GM12891 (cell line): ENCODE results near the gene KDR.

Source experiments
- DNase-seq: peaks from one replicate; pipeline ENCODE4 v3.0.0; 2011; ENCODE audit warnings: low spot score; ENCODE audit not compliant: insufficient read length
- FAIRE-seq: peaks from 2 replicates; lab custom pipeline; 2011; peaks lifted over from hg19 to GRCh38; lab: Jason Lieb, UNC
- PAX5 ChIP-seq: IDR thresholded peaks from 2 replicates; pipeline ENCODE4 v1.6.1; 2011; ENCODE audit warnings: low read length, moderate library complexity, mild to moderate bottlenecking; ENCODE audit not compliant: insufficient read depth, severe bottlenecking
- POLR2A ChIP-seq: IDR thresholded peaks from 2 replicates; pipeline ENCODE4 v1.6.1; 2011; ENCODE audit warnings: low read depth, low read length, control low read depth
- POLR2AphosphoS5 ChIP-seq: IDR thresholded peaks from 2 replicates; pipeline ENCODE4 v1.6.1; 2011; ENCODE audit warnings: low read depth, low read length, control low read depth
- POU2F2 ChIP-seq: IDR thresholded peaks from 2 replicates; pipeline ENCODE4 v1.6.1; 2011; ENCODE audit warnings: low read depth, mild to moderate bottlenecking, control low read depth, low read length, moderate library complexity
- SPI1 ChIP-seq: IDR thresholded peaks from 2 replicates; pipeline ENCODE4 v1.6.1; 2011; ENCODE audit warnings: low read depth, low read length, control low read depth
- TAF1 ChIP-seq: IDR thresholded peaks from 2 replicates; pipeline ENCODE4 v1.6.1; 2011; ENCODE audit warnings: low read depth, low read length, control low read depth

The KDR gene

DNA sequence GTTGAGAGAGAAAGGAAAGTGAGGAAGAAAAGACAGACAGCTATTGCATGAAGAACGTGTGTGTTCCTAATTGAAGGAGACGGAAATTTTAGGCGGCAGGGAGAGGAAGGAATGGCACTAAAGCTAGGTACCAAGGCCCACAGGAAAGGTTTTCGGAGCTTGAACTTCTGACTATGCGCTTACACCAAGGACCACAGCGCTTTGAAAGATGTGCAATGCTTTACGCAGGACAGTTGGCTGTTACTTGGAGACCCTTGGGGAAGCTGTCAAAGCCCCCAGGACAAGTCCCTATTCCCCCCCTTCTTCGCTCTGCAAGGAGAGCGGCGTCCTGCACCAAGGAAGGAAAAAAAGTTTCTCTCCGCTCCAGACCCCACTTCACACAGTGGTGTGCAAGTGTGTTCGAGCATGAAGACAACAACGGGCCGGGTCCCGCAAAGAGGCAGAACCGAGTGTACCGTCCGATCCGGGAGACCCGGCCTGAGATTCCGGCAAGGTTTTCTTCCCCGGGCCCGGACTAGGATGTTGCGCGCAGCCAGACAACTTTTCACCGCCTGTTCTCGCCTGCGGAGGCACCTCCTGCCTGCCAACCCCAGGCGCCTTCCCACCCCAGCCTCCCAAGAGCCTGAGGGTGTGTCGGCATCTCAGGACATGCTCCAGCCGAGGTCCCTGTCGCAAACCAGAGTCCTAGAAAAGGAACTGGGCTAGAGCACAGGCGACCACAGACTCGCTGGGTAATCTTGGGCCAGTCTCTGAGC, 896 bp downstream of the KDR start:
- DNase-seq (no peak), FAIRE-seq (no peak)
- TF ChIP-seq POU2F2 (no peak), TAF1 (no peak), POLR2AphosphoS5 (no peak), POLR2A (no peak), PAX5 (no peak), SPI1 (no peak)

DNA sequence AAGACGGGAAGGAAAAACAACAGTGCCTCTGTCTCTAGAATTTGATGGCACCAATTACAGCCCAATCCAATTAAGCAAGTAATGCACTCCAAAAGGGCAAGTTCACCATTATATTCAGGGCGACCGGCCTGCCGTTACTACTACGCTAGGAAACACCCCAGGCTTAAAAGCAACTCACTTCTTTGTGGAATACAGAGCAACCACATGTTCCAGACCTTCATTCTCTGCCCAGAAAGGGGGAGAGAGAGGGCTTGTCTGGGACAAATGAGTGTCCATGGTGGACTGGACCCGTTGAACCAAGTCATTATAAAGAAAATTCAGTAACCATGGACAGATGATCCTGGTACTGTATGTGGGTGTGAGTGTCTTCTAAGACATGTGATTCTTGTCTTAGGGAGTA, 1.6 kb downstream of the KDR start:
- FAIRE-seq (no peak), DNase-seq (no peak)
- no peak for TF ChIP-seq SPI1
- no peak for TF ChIP-seq POLR2AphosphoS5
- TF ChIP-seq TAF1, result no peak
- no peak for TF ChIP-seq POLR2A
- no peak for TF ChIP-seq POU2F2
- TF ChIP-seq PAX5, result no peak

DNA sequence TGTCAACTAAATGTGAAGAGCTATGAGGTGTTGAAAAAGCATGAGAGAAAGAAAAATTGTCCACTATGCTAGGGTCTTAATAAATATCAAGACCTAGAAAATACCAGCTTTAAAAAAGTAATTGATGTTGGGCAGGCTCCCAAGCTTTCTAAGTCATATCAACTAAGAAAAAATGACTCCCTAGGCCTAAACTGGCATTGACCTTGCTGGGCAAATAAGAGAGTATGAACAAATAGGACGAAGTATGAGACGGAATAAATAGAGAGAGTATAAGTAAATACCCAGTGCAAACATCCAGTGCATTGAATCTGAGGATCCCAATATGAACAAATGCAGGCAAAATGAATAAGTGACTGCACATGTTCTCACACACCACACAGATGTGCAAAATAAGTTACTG, 3.2 kb downstream of the KDR start:
- FAIRE-seq (no peak), DNase-seq (no peak)
- TF ChIP-seq POU2F2 (no peak), PAX5 (no peak), SPI1 (no peak), POLR2A (no peak), POLR2AphosphoS5 (no peak), TAF1 (no peak)

DNA sequence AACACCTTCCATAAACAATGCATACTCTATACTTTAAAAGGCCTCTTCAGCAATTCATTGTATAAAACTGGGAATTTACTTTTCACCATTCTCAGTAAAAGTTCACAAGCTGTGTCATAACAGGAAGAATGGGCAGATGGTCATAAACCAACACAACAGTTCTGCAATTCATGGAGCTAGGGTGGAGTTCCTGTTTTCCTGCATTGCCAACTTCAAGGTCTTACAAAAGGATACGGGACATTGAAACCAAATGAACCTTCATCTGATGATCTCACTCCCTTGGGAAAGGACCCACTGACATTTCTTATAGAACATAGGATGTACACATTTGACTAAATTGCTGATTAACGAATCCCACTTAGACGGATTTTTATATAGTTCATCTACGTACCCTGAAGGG, 4.1 kb downstream of the KDR start:
- no peak for TF ChIP-seq POLR2AphosphoS5
- no peak for TF ChIP-seq POU2F2
- TF ChIP-seq POLR2A, result no peak
- TF ChIP-seq SPI1, result no peak
- no peak for TF ChIP-seq TAF1
- no peak for TF ChIP-seq PAX5
- DNase-seq (no peak), FAIRE-seq (no peak)

DNA sequence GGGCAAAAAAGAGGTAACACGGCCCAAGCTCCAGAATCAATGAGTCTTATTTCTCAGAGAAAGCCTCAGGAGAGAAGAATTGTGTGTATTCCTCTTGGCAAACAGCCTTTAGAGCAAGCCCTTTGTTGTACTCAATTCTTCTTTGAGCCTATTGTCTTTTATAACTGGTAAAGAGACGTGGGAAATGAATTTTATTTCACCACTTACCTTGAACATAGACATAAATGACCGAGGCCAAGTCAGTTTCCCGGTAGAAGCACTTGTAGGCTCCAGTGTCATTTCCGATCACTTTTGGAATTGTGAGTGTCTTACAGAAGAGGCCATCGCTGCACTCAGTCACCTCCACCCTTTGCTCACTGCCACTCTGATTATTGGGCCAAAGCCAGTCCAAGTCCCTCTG, 7.0 kb downstream of the KDR start:
- DNase-seq (no peak), FAIRE-seq (no peak)
- TF ChIP-seq SPI1, result no peak
- no peak for TF ChIP-seq POLR2A
- TF ChIP-seq TAF1, result no peak
- TF ChIP-seq PAX5, result no peak
- no peak for TF ChIP-seq POU2F2
- TF ChIP-seq POLR2AphosphoS5, result no peak

DNA sequence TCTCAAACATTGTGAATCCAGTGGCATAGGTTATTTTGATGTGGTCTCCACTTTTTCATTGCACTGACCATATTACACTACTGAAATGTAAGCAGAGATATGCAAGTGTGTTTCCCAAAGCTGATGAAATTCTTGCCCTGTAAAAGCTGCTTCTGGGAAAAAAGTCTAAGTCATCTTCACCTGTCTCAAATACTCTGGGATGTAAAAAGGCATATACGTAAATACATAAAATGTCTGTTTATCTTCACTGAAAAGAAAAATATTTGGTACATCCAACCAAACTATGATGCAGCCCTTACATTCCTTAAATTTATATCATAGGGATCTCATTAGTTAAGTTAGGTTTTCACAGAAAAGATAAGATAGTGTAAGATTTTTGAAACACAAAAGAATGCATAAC, 7.9 kb downstream of the KDR start:
- DNase-seq (no peak), FAIRE-seq (no peak)
- no peak for TF ChIP-seq PAX5
- TF ChIP-seq SPI1, result no peak
- no peak for TF ChIP-seq POU2F2
- no peak for TF ChIP-seq TAF1
- TF ChIP-seq POLR2A, result no peak
- TF ChIP-seq POLR2AphosphoS5, result no peak

DNA sequence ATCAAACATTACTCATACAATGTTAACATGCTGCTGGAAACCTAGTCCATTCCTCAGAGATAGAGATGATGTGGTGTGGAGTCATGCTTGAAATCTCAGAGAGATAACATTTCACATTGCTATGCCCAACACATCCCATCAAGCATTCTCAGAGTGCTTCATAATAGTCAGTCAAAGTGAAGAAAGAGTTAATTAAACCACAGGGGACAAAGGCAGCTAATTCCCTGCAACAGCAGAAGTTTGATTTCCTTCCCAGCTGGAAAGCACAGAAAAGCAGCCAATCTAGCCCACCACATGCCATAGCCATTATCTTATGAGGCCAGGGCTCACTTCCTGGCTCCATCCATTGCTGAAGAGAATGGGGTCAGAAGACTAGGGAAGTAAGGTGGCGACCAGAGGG, 8.9 kb downstream of the KDR start:
- TF ChIP-seq SPI1, result no peak
- no peak for TF ChIP-seq POU2F2
- TF ChIP-seq POLR2A, result no peak
- no peak for TF ChIP-seq TAF1
- no peak for TF ChIP-seq PAX5
- TF ChIP-seq POLR2AphosphoS5, result no peak
- FAIRE-seq, result no peak
- DNase-seq, result no peak

DNA sequence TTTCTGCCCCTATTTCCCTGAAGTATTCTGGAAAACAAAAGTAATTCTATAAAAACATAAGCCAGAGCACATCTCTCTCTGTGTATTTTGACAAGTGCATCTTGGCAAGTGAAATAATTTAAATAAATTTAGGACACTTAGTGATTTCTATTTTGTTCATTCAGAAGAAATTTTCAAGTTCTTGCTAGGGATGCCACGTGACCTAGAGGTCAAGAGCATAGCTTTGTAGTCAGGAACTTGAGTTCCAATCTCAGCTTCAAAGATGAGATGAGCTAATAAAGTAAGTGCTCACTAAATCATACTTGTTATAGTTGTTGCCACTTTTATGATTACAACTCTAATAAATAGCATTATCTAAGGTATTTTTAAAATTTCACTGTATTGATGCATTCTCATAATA, 13.8 kb downstream of the KDR start:
- FAIRE-seq, result no peak
- no peak for DNase-seq
- TF ChIP-seq POU2F2 (no peak), SPI1 (no peak), PAX5 (no peak), POLR2AphosphoS5 (no peak), TAF1 (no peak)

DNA sequence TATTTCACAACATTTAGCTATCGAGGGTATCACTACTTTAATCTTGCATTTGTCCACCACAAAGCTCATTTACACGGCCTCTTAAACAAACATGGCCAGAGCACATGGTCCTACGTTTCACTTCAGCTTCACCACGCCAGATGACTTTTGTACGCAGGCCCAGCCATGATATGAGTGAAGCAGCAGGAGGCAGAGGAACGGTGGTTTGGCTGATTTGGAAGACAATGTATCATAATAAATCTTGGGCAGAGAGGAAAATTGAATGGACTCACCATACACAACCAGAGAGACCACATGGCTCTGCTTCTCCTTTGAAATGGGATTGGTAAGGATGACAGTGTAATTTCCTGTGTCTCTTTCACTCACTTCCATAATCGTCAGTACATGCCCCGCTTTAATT, 15.3 kb downstream of the KDR start:
- TF ChIP-seq POLR2A (no peak), POU2F2 (no peak), TAF1 (no peak), SPI1 (no peak), PAX5 (no peak), POLR2AphosphoS5 (no peak)
- no peak for DNase-seq

DNA sequence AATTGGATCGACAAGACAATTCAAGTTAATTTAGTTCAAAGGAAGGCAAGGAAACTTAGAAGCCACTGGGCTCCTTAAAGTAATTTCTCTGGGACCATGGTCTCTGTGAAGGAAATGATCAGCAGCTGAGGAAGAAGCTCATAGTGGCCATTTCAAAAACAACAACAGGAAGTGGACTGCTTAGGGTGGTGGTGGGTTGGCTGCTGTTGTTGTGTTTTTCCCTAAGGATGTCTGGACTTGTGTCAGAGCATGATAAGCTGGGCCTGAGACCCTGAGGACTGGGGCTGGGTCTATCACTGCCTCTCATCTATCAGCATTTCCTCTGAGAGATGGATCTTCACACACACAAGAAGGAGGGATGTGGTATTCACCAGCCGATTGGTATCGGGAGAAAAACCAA, 18.3 kb downstream of the KDR start:
- FAIRE-seq (no peak), DNase-seq (no peak)
- TF ChIP-seq SPI1 (no peak), POLR2A (no peak), PAX5 (no peak), TAF1 (no peak), POU2F2 (no peak), POLR2AphosphoS5 (no peak)

More for the DNA sequence above, 15.3 kb downstream of the KDR start:
- no peak for FAIRE-seq
